ENCODE data around the gene RUFY4.
"Not testable (repeated sequence)": the region's sequence is repeated elsewhere in the genome, so short reads cannot be mapped to it uniquely, and the experiment has no call there.

RUFY4 gene

DNA sequence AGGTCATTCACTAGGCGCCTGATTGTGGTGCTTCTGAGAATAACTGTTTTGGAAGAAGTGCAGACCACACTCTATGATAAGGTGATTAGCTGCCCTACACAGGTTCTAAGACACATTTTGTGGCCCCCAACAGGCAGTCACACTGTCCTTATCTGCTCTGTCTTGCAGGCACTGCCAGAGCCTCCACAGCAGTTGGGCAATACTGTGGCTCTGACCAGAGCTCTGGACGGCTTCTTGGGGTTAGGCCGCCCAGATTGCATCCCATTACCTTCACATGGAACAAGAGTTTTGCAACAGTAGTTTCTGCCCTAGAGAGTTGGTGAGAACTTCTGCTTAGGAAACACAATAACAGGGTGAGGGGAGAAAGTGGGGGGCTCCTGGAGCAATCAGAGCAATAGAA, 22.7 kb downstream of the RUFY4 start:
- ATAC-seq: no peak

DNA sequence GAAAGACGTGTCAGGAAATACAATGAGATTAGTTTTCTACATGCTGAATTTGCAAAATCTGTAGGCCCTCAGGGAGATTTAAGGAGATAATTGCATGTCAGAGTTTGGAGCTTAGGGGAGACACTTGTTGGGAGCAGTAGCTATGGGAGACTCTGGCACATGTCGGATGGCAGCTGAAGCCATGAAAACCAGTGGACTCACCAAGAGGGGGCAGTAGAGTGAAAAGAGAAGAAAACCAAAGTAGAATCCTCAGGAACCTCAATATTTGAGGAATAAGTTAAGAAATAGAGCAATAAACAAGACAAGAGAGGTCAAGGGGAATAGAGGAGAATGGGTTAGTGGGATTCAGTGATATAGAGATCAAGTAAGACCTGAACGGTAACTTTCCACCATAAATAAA, 24.8 kb downstream of the RUFY4 start:
- ATAC-seq: no peak

DNA sequence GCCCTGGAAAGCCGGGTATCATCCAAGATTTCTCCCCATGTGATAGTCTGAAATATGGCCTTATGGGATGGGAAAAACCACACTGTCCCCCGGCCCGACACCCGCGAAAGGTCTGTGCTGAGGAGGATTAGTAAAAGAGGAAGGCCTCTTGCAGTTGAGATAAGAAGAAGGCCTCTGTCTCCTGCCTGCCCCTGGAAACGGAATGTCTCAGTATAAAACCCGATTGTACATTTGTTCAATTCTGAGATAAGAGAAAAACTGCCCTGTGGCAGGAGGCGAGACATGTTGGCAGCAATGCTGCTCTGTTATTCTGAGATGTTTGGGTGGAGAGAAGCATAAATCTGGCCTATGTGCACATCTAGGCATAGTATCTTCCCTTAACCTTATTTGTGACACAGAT, 26.8 kb downstream of the RUFY4 start:
- no peak for ATAC-seq

DNA sequence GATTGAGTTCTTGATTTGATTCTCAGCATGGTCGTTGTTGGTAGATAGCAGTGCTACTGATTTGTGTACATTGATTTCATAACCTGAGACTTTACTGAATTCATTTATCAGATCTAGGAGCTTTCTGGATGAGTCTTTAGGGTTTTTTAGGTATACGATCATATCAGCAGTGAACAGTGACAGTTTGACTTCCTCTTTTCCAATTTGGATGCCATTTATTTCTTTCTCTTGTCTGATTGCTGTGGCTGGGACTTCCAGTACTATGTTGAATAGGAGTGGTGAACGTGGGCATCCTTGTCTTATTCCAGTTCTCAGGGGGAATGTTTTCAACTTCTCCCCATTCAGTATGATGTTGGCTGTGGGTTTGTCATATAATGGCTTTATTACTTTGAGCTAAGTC, 28.9 kb downstream of the RUFY4 start:
- no peak for ATAC-seq

DNA sequence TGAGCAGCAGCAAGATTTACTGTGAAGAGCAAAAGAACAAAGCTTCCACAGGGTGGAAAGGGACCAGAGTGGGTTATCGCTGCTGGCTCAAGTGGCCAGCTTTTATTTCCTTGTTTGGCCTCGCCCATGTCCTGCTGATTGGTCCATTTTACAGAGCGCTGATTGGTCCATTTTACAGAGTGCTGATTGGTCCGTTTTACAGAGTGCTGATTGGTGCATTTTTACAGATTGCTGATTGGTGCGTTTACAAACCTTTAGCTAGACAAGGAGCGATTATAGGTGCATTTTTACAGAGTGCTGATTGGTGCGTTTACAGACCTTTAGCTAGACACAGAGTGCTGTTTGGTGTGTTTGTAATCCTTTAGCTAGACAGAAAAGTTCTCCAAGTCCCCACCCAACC, 39.8 kb downstream of the RUFY4 start:
- ATAC-seq: not testable (repeated sequence)

DNA sequence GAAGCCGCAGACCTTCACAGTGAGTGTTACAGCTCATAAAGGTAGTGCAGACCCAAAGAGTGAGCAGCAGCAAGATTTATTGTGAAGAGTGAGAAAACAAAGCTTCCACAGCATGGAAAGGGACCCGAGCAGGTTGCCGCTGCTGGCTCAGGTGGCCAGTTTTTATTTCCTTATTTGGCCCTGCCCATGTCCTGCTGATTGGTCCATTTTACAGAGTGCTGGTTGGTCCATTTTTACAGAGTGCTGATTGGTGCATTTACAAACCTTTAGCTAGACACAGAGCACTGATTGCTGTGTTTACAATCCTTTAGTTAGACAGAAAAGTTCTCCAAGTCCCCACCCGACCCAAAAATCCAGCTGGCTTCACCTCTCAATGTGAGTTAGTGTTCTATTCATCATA, 52.7 kb downstream of the RUFY4 start:
- not testable (repeated sequence) for ATAC-seq

DNA sequence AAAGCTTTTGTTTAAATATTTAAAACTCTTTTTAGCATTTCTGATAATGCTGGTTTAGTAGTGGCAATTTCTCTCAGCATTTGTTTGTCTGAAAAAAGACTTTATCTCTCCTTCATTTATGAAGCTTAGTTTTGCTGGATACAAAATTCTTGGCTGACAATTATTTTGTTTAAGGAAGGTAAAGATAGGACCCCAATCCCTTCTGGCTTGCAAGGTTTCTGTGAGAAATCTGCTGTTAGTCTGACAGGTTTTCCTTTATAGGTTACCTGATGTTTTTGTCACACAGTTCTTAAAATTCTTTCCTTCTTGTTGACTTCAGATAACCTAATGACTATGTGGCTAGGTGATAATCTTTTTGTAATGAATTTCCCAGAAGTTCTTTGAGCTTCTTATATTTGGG, 53.2 kb downstream of the RUFY4 start:
- ATAC-seq: not testable (repeated sequence)

DNA sequence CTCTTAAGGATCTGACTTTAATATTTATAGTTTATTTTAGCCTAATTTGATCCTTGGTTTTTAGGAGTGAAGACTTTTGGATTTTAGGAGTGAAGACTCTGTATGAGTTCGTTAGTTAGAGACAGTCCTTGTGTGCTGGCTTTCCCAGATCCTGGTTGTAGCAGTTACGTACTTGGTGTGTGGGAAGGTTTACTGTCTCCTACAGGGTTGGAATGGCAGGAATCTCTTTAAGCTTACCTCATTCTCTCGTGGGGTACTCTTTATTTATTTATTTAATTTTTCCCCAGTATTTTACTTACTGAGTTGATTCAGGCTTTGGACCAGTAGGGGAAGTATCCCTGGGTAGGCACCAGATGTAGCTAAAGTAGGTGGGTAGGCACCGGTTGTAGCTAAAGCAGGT, 54.9 kb downstream of the RUFY4 start:
- ATAC-seq: no peak

DNA sequence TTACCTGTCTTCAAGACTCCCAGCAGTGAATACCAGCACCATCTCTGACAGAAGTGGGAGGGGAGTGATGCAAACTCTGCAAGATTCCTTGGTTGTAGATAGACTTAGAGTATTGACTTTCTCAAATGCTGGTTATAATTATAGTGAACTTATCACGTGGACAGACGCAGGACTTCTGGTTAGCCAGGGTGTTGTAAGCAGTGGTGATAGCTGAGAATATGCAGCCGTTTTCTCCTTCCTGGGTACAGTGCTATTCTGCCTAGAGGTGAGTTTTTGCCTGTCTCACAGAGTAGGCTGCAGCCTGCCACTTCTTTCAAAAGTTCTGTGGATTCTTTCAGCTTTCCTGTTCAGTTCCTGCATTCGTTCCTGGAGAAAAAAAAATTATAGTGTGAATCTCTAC, 56.0 kb downstream of the RUFY4 start:
- ATAC-seq: no peak

DNA sequence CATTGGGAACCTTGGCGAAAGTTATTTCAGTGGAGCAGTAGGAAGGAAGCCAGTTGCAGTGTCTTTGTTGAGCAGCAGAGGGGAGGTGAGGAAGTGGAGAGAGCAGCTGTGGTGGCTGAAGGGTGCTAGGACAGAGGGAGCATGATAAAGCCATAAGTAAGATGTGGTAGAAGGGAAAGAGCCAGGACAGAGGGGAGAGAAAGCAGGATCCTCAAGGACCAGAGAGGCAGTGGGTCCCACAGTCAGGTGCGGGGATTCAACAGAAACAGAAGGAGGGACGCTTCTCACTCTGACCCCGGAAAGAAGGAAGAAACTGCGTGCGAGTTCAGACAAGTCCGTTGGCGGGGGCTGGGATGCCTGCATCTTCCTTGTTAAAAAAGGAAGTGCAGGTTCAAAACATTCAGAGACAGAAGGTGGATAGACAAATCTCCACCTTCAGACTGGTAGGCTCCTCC, 56.6 kb downstream of the RUFY4 start, which contains the start of gene CXCR2:
Gene CXCR2, plus strand, starts transcription at position 403 of the 455 bp plus-strand sequence. CDS start 8,774 bp downstream, outside the sequence.
- no peak for ATAC-seq

DNA sequence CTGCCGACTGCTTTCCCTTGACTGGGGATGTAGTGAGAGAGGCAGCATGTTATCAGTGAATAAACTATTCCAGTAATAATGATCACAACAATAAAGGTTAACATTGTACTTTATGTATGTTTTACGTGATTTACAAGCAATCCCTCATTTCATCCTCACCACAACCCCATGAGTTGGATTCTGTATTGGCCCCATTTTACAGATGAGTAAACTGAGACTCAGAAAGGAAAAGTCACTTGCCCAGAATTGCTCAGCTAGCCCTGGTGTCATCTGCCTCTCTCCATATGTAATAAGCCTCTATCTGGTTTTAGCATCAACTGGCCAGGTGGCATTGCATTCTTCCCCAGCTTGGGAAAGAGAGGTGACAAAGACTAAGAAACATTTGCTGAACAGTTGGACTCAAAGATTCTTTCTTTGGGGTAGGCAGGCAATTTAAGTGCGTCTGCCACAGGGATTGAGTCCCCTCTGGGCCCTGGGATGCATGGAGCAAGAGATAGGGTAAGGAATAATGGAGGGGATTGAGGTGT, 58.9 kb downstream of the RUFY4 start:
- no peak for ATAC-seq

DNA sequence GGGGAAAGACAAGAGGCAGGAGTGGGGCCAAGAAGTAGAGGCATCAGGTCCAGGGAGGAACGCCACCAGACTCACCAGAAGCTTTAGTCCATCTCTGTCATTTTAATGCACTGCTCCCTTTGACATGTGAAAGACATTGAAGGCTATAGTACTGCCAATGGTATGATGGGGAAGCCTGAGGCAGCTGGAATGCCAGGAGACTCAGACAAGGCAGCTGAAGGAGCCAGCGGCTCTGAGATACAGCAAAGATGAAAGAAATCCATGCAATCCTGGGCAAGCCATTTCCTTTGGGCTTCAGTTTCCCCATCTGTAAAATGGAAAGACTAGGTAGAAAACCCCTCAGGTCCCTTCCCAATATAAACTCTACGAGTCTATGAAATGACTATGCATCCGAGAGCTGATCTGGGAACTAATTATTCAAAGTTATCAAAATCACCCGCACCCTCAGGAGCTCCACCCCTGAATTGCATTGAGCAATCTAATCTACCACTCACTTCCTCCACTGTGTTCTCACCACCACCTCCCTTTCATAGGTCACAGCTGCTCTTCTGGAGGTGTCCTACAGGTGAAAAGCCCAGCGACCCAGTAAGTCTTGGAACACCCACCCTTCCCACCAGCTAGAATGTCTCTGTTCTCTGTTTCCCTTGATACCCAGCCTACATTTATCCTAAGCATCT, 59.9 kb downstream of the RUFY4 start:
- ATAC-seq: no peak

DNA sequence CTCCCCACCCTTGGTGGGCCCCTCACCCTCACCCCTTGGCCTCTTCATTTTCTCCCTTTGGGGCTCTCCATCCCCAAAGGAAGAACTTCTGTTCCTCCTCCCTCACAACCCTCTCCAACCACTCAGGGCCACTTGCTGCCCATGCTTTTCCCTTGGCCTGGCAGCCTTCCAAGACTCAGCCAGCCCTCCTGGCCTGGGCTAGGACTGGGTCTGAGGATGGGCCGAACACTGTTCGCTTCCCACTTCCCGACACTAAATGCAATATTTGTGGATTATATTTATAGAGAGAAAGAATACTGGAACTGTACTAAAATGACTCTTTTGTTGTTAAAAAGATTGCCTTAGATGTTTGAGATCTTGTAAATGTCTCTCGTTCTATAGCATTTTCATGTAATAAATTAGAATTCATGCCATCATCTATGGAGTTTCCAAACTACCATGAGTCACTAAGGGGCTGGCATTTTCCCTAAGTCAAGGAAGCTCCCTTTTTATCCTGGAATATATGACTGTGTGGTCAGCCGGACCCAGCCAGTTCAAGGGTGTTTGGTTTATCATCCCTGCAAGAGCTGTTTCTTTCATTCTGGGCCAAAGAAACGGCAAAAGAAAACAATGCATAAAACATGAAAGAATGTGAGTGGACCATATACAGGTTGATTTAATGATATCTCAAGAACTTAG, 60.5 kb downstream of the RUFY4 start:
- no peak for ATAC-seq

DNA sequence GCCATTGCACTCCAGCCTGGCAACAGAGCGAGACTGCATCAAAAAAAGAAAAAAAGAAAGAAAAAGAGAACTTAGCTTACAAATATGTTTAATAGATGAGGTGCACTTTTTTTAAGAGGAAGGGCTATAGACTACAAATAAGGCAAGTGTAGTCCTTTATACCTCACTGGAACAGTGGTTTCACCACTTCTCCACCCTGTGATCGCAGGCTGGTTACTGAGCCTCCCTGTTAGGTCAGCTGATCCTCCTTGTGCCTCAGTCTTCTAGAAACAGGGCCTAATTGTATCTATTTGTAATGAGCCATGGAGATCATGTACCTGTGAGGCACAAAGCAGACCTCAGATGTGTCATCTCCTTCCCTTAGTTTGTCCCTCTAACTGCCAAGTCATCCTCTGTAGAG, 61.3 kb downstream of the RUFY4 start:
- ATAC-seq: no peak

DNA sequence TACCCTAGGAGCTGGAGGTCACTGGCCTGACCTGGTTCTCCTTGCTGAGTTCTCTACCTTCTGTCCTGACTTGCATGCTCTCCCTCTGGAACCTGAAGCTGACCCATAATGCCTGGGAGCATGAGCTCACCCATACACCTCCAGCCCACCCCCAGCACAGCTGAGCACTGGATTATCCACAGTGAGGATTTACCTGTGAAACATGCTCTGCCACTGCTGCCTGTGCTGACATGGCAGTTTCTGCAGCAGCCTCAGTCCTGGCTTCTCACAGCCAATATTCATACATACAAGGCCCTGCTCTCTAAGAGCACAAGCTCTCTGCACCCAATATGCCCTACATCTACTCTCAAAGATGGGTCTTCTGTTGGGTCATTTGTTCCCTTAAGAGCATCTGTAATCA, 61.8 kb downstream of the RUFY4 start:
- no peak for ATAC-seq

DNA sequence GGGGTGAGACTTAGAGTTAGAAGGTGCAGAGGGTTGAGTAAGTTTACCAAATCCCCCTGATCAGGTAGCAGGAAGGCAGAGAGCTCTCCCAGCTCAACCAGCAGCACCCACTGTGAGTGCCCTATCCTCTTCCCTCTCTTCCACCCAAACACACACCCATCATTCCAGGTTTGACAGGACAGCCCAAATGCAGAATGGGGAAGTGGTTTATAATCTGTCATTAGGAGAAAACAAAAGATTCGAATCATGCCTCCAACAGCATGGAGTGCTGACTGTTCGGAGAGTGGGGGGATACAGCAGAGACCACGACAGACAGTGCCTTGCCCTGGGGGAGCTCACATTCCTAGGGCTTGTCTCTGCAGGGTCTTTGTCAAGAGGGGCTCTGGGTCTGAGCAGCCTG, 68.5 kb downstream of the RUFY4 start:
- no peak for ATAC-seq

DNA sequence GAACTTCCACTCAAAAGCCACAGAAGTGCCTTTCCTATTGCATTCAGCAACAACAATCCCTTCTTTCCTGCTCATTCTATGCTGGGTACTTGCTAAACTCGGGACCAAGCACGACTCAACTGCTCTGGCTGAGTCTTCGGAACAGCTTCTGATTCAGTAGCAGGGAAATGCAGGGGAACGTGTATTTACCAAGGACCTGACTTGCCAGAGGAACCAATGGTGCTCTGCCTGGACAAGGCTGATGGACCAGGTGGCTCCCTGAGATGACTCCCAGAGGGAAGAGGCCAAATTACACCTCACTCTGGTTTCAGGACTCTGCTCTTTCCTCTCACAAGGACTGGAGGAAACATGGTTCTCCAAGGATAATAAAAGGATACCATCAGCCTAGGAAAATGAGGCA, 69.0 kb downstream of the RUFY4 start:
- no peak for ATAC-seq

Measured in activated CD4-positive, CD25-positive, alpha-beta regulatory T cell treated with anti-CD3 and anti-CD28 coated beads, Interleukin-2, amount 50 U/mL, for 24 hours (primary cell).